H9 (cell line): Measurements from ENCODE around the gene ABCG1. TPM values are rescaled to one million over a fixed set of nuclear protein-coding genes. Genes with fewer than 3 reads are reported as not detected.

ENCODE experiments used
- DNase-seq: peaks from one replicate; pipeline ENCODE4 v3.0.0-alpha.2; 2017
- H2AFZ ChIP-seq: one replicate; pipeline ENCODE4 v1.6.1; 2013; ENCODE audit warnings: mild to moderate bottlenecking, low read length, control low read depth, moderate library complexity
- H2AK5ac ChIP-seq: 2 replicates; pipeline ENCODE4 v1.6.1; 2013; ENCODE audit warnings: low read length, control low read depth, mixed read lengths; ENCODE audit not compliant: insufficient read length
- H2BK120ac ChIP-seq: one replicate; pipeline ENCODE4 v1.6.1; 2013; ENCODE audit warnings: low read depth, mild to moderate bottlenecking, low read length, control low read depth, inconsistent platforms; ENCODE audit not compliant: poor library complexity, severe bottlenecking
- H2BK12ac ChIP-seq: 2 replicates; pipeline ENCODE4 v1.6.1; 2013; ENCODE audit warnings: low read length, control low read depth, mixed read lengths, low read depth; ENCODE audit not compliant: insufficient read length
- H2BK15ac ChIP-seq: 2 replicates; pipeline ENCODE4 v1.6.1; 2013; ENCODE audit warnings: low read depth, low read length, control low read depth
- H2BK20ac ChIP-seq: one replicate; pipeline ENCODE4 v1.6.1; 2013; ENCODE audit warnings: low read depth, mild to moderate bottlenecking, low read length, control low read depth, inconsistent platforms; ENCODE audit not compliant: poor library complexity, severe bottlenecking
- H2BK5ac ChIP-seq: 2 replicates; pipeline ENCODE4 v1.6.1; 2013; ENCODE audit warnings: low read length, control low read depth, mixed read lengths; ENCODE audit not compliant: insufficient read length
- H3K14ac ChIP-seq: 2 replicates; pipeline ENCODE4 v1.6.1; 2013; ENCODE audit warnings: low read length, control low read depth; ENCODE audit not compliant: insufficient read depth
- H3K18ac ChIP-seq: 2 replicates; pipeline ENCODE4 v1.6.1; 2013; ENCODE audit warnings: low read depth, mild to moderate bottlenecking, mixed read lengths, low read length, control low read depth; ENCODE audit not compliant: insufficient read length
- H3K23ac ChIP-seq: 2 replicates; pipeline ENCODE4 v1.6.1; 2013; ENCODE audit warnings: low read length, control low read depth, mixed read lengths, low read depth; ENCODE audit not compliant: insufficient read length
- H3K23me2 ChIP-seq: 2 replicates; pipeline ENCODE4 v1.6.1; 2013; ENCODE audit warnings: low read depth, mild to moderate bottlenecking, mixed read lengths, low read length, control low read depth; ENCODE audit not compliant: insufficient read length, poor library complexity, severe bottlenecking
- H3K27ac ChIP-seq: 2 replicates; pipeline ENCODE4 v1.5.1; 2013; ENCODE audit warnings: low read length, control low read depth, mixed read lengths, low read depth; ENCODE audit not compliant: insufficient read length
- H3K27me3 ChIP-seq: 2 replicates; pipeline ENCODE4 v1.6.1; 2013; ENCODE audit warnings: low read length, control low read depth, inconsistent platforms; ENCODE audit not compliant: insufficient read depth
- H3K4ac ChIP-seq: 2 replicates; pipeline ENCODE4 v1.6.1; 2013; ENCODE audit warnings: low read depth, mild to moderate bottlenecking, control low read depth, inconsistent platforms, low read length, moderate library complexity
- H3K4me1 ChIP-seq: 2 replicates; pipeline ENCODE4 v1.6.1; 2013; ENCODE audit warnings: low read length, control low read depth, inconsistent platforms; ENCODE audit not compliant: insufficient read depth
- H3K4me2 ChIP-seq: 2 replicates; pipeline ENCODE4 v1.6.1; 2013; ENCODE audit warnings: low read length, control low read depth, mixed read lengths; ENCODE audit not compliant: insufficient read length, insufficient read depth
- H3K56ac ChIP-seq: 2 replicates; pipeline ENCODE4 v1.6.1; 2013; ENCODE audit warnings: low read depth, mild to moderate bottlenecking, mixed read lengths, low read length, control low read depth; ENCODE audit not compliant: insufficient read length
- H3K79me1 ChIP-seq: 2 replicates; pipeline ENCODE4 v1.6.1; 2013; ENCODE audit warnings: low read depth, mild to moderate bottlenecking, moderate library complexity, low read length, control low read depth, inconsistent platforms; ENCODE audit not compliant: insufficient read depth, poor library complexity, severe bottlenecking
- H3K79me2 ChIP-seq: 2 replicates; pipeline ENCODE4 v1.6.1; 2013; ENCODE audit warnings: low read length, control low read depth, inconsistent platforms; ENCODE audit not compliant: insufficient read depth
- H3K9ac ChIP-seq: 2 replicates; pipeline ENCODE4 v1.6.1; 2013; ENCODE audit warnings: low read length, control low read depth, mixed read lengths; ENCODE audit not compliant: insufficient read length; ENCODE audit errors: extremely low read depth
- H3K9me3 ChIP-seq: one replicate; pipeline ENCODE4 v1.6.1; 2013; ENCODE audit warnings: low read depth, low read length, inconsistent platforms; ENCODE audit not compliant: control insufficient read depth
- H3T11ph ChIP-seq: one replicate; pipeline ENCODE4 v1.6.1; 2013; ENCODE audit warnings: mild to moderate bottlenecking, low read length, control low read depth, inconsistent platforms
- H4K20me1 ChIP-seq: one replicate; pipeline ENCODE4 v1.6.1; 2013; ENCODE audit not compliant: control insufficient read depth, insufficient read length, insufficient read depth
- H4K5ac ChIP-seq: 2 replicates; pipeline ENCODE4 v1.6.1; 2013; ENCODE audit warnings: low read depth, mild to moderate bottlenecking, mixed read lengths, low read length, control low read depth; ENCODE audit not compliant: insufficient read length
- H4K8ac ChIP-seq: replicated peaks from 2 replicates; pipeline ENCODE4 v1.6.1; 2013; ENCODE audit warnings: low read length, control low read depth, mixed read lengths, low read depth; ENCODE audit not compliant: insufficient read length
- H4K91ac ChIP-seq: 2 replicates; pipeline ENCODE4 v1.6.1; 2013; ENCODE audit warnings: low read depth, mild to moderate bottlenecking, moderate library complexity, mixed read lengths, low read length, control low read depth; ENCODE audit not compliant: insufficient read length
- H3K27ac Mint-ChIP-seq, 3 experiments: 2 replicates in 2 of 3; 3 replicates in 1 of 3; pipeline ENCODE4 v1.8.0; 2020 to 2021; ENCODE audit warnings: mixed read lengths in 3 of 3, mild to moderate bottlenecking in 1 of 3, moderate library complexity in 1 of 3
- H3K27me3 Mint-ChIP-seq: 2 replicates; pipeline ENCODE4 v1.8.0; 2021; ENCODE audit warnings: low read depth, mild to moderate bottlenecking, moderate library complexity, mixed read lengths
- H3K36me3 Mint-ChIP-seq, 3 experiments: 2 replicates in 2 of 3; 3 replicates in 1 of 3; pipeline ENCODE4 v1.8.0; 2020 to 2021; ENCODE audit warnings: low read depth in 3 of 3, mixed read lengths in 3 of 3; ENCODE audit not compliant: insufficient read depth in 1 of 3
- H3K4me1 Mint-ChIP-seq, 2 experiments: 2 replicates each; pipeline ENCODE4 v1.8.0; 2020; ENCODE audit warnings: mixed read lengths in 2 of 2
- H3K4me3 Mint-ChIP-seq, 2 experiments: 2 replicates in 1 of 2; 3 replicates in 1 of 2; pipeline ENCODE4 v1.8.0; 2020 to 2021; ENCODE audit warnings: mild to moderate bottlenecking in 2 of 2, mixed read lengths in 2 of 2, moderate library complexity in 1 of 2
- H3K9me3 Mint-ChIP-seq, 2 experiments: 2 replicates in 1 of 2; 3 replicates in 1 of 2; pipeline ENCODE4 v1.8.0; 2020; ENCODE audit warnings: mild to moderate bottlenecking in 2 of 2, mixed read lengths in 2 of 2, moderate library complexity in 1 of 2
- CTCF ChIP-seq: fragments of 200-600 bp; sonication (generic); conservative IDR thresholded peaks from 3 replicates; pipeline ENCODE4 v1.8.0; 2021; ENCODE audit warnings: antibody characterized with exemption, mild to moderate bottlenecking
- WGBS: extraction: QIAGEN DNeasy Blood & Tissue Kit; methylation state at CpG from one replicate; pipeline ENCODE4 v1.1.7; 2013; ENCODE audit warnings: missing lambda C conversion rate, low lambda C conversion rate, mixed read lengths; ENCODE audit not compliant: insufficient read length; ENCODE audit errors: extremely low coverage; 5-methylcytosine and 5-hydroxymethylcytosine counted together
- total RNA-seq: library from RNA; stranded (reverse); gene quantifications from 2 replicates; pipeline ENCODE4 v1.2.1, GENCODE V29; 2021

Gene ABCG1
- total RNA-seq, 1 experiment from 2014 or later, result 0.83 TPM

- no peaks in the 10 kb centered on the region for H3K36me3 Mint-ChIP-seq
- Histone ChIP-seq H2BK120ac (no peak overlapping the region), H2AK5ac (no peak overlapping the region), H3K56ac (no peak overlapping the region), H3K9me3 (no peaks in the 10 kb centered on the region), H3T11ph (no peak overlapping the region), H3K23me2 (no peaks in the 10 kb centered on the region), H3K79me2 (no peaks in the 10 kb centered on the region), H3K27ac (no peak overlapping the region), H4K8ac (no peak overlapping the region), H3K4ac (no peak overlapping the region), H2AFZ (no peak overlapping the region), H3K9ac (no peak overlapping the region), H3K14ac (no peak overlapping the region; the same call in 1 of the 2 replicates), H3K79me1 (no peaks in the 10 kb centered on the region), H2BK5ac (no peak overlapping the region), H4K91ac (no peak overlapping the region), H4K5ac (no peak overlapping the region), H3K23ac (no peak overlapping the region), H2BK20ac (no peak overlapping the region), H3K18ac (no peak overlapping the region), H3K4me2 (no peak overlapping the region), H2BK12ac (no peak overlapping the region), H4K20me1 (no peaks in the 10 kb centered on the region), H2BK15ac (no peak overlapping the region), H3K4me1 (peaks cover 4% of the 10 kb centered on the region; the same call in 1 of the 2 replicates), H3K27me3 (no peaks in the 10 kb centered on the region)
- DNase-seq, result no peak
- H3K27me3 Mint-ChIP-seq, result peaks cover 14% of the 10 kb centered on the region
- peaks cover 23 to 24% of the 10 kb centered on the region in 2 experiments for H3K4me1 Mint-ChIP-seq
- H3K4me3 Mint-ChIP-seq, result peak overlapping the region in 1 of 2 experiments; percentile 70; a peak in 2 of 5 replicates
- no peaks in the 10 kb centered on the region; a peak in 1 of 5 replicates for H3K9me3 Mint-ChIP-seq
- H3K27ac Mint-ChIP-seq, result no peak overlapping the region; a peak in 1 of 7 replicates
- TF ChIP-seq CTCF, result no peak
- no CpG with 5 or more reads among the region's 23 CpGs for WGBS
Measured at GRCh38 chr21:42308914-42309752, 90.2 kb downstream of the ABCG1 start.
